Sigmoid colon (tissue), 4 donors: ENCODE data around the gene RAB20.
"Not testable (repeated sequence)": the region's sequence is repeated elsewhere in the genome, so short reads cannot be mapped to it uniquely, and the experiment has no call there.

Experiments
- CTCF ChIP-seq, 4 experiments: fragments of 450-650 bp in 3 of 4; fragments of 200-600 bp in 1 of 4; IDR thresholded peaks; one replicate each; pipeline ENCODE4 v1.5.1; 2016 to 2019; ENCODE audit warnings: antibody characterized with exemption in 4 of 4, mild to moderate bottlenecking in 3 of 4, moderate library complexity in 2 of 4
- POLR2A ChIP-seq, 2 donors: fragments of 450-650 bp; IDR thresholded peaks; one replicate each; pipeline ENCODE4 v1.6.1; 2016; ENCODE audit warnings: antibody characterized with exemption in 2 of 2, mild to moderate bottlenecking in 2 of 2, moderate library complexity in 2 of 2
- POLR2AphosphoS5 ChIP-seq, 4 donors: sonication (generic); formaldehyde crosslinking; IDR thresholded peaks; one replicate each; pipeline ENCODE4 v1.6.1; 2017; ENCODE audit warnings: antibody characterized with exemption in 4 of 4

- TF ChIP-seq POLR2AphosphoS5, CTCF, POLR2A (IDR thresholded peaks at IDR 0.05): not testable (repeated sequence)
Observed at GRCh38 chr13:110497896-110498295, 63.6 kb downstream of the RAB20 start.
